Activated CD4-positive, CD25-positive, alpha-beta regulatory T cell treated with anti-CD3 and anti-CD28 coated beads, Interleukin-2, amount 50 U/mL, for 72 hours (primary cell): ENCODE measurements around the gene NALCN.

Experiments used
- DNase-seq: peaks from one replicate; pipeline ENCODE4 v3.0.0; 2021

Gene NALCN

GRCh38 chr13:101416181-101417042, at the start of gene NALCN:
TSS of gene NALCN (minus strand) at chr13:101416508. CDS start at chr13:101399126, 17,382 bp downstream.
- no peak for DNase-seq

- DNase-seq, result no peak
These were observed 49.6 kb upstream of the NALCN start for GRCh38 chr13:101465877-101466276.

- DNase-seq, result no peak
These were observed 40.9 kb upstream of the NALCN start for GRCh38 chr13:101457176-101457575.

- no peak for DNase-seq
These were observed 39.6 kb upstream of the NALCN start for GRCh38 chr13:101455863-101456262.

GRCh38 chr13:101454767-101455166, 38.5 kb upstream of the NALCN start:
- DNase-seq, result no peak

- no peak for DNase-seq
These were observed 37.5 kb upstream of the NALCN start for GRCh38 chr13:101453784-101454201.

GRCh38 chr13:101452519-101453485, 36.5 kb upstream of the NALCN start, which contains the start of gene ITGBL1:
TSS of gene ITGBL1 (plus strand) at chr13:101452675. CDS start at chr13:101452834, 159 bp downstream.
- no peak for DNase-seq

GRCh38 chr13:101451641-101452040, 35.3 kb upstream of the NALCN start:
- no peak for DNase-seq

GRCh38 chr13:101450749-101451130, 34.4 kb upstream of the NALCN start:
- DNase-seq, result no peak

- DNase-seq, result no peak
These were observed 33.8 kb upstream of the NALCN start for GRCh38 chr13:101449790-101450748.

- DNase-seq, result no peak
These were observed 31.5 kb upstream of the NALCN start for GRCh38 chr13:101447852-101448251.

GRCh38 chr13:101434486-101434885, 18.2 kb upstream of the NALCN start:
- DNase-seq, result no peak

- DNase-seq, result no peak
These were observed 17.6 kb upstream of the NALCN start for GRCh38 chr13:101433895-101434294.

GRCh38 chr13:101429733-101430132, 13.4 kb upstream of the NALCN start:
- no peak for DNase-seq

- DNase-seq, result no peak
These were observed 9.3 kb upstream of the NALCN start for GRCh38 chr13:101425623-101426022.

GRCh38 chr13:101425156-101425471, 8.8 kb upstream of the NALCN start:
- no peak for DNase-seq

- DNase-seq, result no peak
These were observed 8.3 kb upstream of the NALCN start for GRCh38 chr13:101424381-101425155.

- DNase-seq, result no peak
These were observed 7.6 kb upstream of the NALCN start for GRCh38 chr13:101423872-101424271.

GRCh38 chr13:101417501-101417900, 1.2 kb upstream of the NALCN start:
- no peak for DNase-seq

GRCh38 chr13:101417043-101417406, 717 bp upstream of the NALCN start:
- no peak for DNase-seq

GRCh38 chr13:101415358-101416174, 742 bp downstream of the NALCN start:
- DNase-seq, result no peak
